Stimulated activated CD4-positive, alpha-beta T cell treated with anti-CD3 and anti-CD28 coated beads, Interleukin-2, amount 100 ng/mL, for 4 hours (primary cell): ENCODE data around the gene TSR1.

Source experiments
- DNase-seq: peaks from one replicate; pipeline ENCODE4 v3.0.0-alpha.2; 2020; ENCODE audit warnings: low read depth

Gene TSR1

DNA sequence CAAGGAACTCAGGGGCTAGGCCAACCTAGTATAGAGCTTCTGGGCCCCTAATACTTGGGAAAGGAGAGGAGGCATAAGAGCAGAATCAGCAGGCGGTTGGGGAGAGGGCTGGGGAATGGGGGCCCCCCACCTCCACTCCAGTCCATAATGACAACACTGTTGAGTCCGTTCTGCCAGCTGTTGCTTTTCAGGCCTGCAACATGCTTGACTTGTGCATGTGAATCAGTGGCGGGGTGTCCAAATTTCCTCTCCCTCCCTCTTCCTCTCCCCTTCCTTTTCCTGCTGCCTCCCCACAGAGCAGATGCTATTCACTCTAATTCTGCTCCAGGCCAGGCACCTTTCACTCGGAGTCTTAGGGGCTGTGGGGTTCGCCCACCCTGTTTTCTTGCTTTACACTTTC lies 32.8 kb upstream of the TSR1 start:
- DNase-seq = no peak

DNA sequence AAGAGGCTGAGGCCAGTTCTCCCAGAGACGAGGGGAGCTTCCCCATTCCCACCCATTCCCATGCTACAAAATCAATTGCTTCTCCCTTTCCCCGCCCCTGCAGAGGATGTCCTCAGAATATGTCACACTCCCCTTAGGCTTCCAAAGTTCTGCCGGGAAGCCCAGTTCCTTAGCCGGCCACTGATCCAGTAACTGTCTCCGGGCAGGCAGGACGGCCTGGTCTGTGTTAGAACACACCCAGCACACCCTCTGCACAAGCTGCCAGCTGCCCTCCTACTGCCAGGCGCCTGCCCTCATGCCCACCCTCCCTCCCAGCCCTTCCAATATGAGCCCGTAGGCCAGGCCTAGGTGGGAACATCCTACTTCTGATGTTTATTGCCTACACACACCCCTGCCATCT lies 32.1 kb upstream of the TSR1 start:
- no peak for DNase-seq

GRCh38 chr17:2366747-2367494 lies 30.7 kb upstream of the TSR1 start:
- no peak for DNase-seq

- DNase-seq = no peak
Measured at GRCh38 chr17:2365132-2365531, 28.9 kb upstream of the TSR1 start.

GRCh38 chr17:2364763-2365116 lies 28.5 kb upstream of the TSR1 start:
- DNase-seq = no peak

DNA sequence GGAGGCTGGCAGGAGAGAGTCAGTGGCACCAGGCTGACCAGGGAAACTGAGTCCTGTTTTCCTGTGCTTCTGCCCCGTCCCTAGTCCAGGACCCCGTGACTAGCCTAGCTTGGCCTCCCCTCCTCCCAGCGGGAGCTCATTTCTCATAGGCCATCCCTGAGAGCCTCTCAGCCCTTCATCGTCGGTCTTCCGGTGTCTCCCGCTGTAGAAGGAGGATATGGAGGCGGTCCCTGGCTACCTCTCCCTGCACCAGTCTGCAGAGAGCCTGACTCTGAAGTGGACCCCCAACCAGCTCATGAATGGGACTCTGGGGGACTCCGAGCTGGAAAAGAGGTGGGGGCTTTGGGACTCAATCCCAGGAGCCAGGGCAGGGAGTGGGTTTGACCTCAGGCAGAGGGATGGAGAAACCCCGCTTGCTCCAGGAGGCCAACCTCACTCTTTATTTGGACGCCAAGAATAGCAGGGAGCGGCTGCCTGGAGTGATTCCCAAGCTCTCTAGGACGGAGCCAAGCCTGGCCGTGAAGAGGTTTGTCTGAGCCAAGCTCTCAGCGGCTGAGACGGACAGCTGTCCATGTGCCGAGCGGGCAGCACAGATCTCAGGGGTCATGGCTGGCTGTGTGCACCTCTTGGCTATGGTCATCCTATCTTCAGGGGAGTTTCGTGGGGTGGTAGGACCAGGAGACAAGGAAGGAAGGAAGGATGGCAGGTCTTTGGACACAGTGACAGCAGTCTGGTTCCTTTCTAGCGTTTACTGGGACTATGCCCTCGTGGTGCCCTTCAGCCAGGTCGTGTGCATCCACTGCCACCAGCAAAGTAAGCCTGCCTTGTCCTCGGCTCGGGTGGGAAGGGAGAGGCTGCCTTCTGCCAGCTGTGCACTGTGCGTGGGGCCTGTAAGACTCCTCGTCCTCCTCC lies 27.9 kb upstream of the TSR1 start:
- no peak for DNase-seq

GRCh38 chr17:2363318-2363717 lies 27.1 kb upstream of the TSR1 start:
- DNase-seq = no peak

DNA sequence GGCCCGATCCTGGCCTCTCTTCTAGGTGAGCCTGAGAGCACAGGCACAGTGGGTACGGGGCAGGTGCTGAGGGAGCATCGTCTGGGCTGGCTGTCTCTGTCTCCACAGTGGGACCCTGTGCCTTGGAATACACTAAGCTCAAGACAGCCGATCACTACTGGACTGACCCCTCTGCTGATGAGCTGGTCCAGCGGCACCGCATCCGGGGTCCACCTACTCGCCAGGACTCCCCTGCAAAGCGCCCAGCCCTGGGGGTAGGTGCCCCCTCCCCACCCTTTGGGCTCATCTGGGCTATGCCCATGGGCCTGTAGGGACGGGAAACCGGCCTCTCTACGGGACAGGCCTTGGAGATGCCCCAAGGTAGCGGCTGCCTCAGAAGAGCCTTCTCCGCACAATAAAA lies 26.6 kb upstream of the TSR1 start:
- DNase-seq = no peak

DNA sequence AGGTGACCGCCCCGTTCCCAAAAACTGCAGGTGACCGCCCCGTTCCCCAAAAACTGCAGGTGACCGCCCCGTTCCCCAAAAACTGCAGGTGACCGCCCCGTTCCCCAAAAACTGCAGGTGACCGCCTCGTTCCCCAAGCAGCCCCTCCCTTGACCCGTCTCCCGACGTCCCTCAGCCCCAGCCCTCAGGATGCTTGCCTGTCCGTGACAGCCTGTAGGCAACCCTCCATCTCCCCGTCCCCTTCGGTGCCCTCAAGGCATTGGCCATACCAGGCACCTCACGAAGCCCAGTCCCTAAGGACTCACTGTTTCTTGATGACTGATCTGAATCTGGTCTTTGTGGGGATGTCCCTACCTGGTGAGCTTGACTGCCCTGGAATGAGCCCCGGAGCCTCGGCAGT lies 26.2 kb upstream of the TSR1 start:
- DNase-seq = no peak

GRCh38 chr17:2362016-2362415 lies 25.8 kb upstream of the TSR1 start:
- no peak for DNase-seq

GRCh38 chr17:2361010-2361760 lies 24.9 kb upstream of the TSR1 start:
- no peak for DNase-seq

GRCh38 chr17:2357931-2358434 lies 21.7 kb upstream of the TSR1 start:
- DNase-seq = no peak

GRCh38 chr17:2357237-2357636 lies 21.0 kb upstream of the TSR1 start:
- DNase-seq = no peak

- no peak for DNase-seq
Measured at GRCh38 chr17:2354311-2354710, 18.1 kb upstream of the TSR1 start.

DNA sequence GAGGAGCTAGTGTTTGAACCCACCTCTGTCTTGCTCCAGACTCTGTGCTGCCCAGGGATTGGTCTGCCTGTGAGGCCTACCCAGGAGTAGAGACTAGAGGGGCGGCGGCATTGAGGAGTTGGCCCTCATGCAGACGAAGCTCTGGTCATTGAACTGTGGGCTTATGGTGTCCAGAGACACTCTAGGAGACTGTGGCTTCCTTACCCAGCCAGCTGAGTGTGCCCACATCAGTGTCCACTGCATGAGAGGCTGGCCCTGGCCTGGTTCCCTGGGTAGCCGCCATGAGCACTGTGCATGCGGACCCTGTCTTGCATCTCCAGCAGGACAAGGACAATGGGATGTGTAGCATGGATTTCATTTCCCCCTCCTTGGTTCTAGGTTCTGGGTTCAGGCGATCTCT lies 15.0 kb upstream of the TSR1 start:
- DNase-seq = no peak

DNA sequence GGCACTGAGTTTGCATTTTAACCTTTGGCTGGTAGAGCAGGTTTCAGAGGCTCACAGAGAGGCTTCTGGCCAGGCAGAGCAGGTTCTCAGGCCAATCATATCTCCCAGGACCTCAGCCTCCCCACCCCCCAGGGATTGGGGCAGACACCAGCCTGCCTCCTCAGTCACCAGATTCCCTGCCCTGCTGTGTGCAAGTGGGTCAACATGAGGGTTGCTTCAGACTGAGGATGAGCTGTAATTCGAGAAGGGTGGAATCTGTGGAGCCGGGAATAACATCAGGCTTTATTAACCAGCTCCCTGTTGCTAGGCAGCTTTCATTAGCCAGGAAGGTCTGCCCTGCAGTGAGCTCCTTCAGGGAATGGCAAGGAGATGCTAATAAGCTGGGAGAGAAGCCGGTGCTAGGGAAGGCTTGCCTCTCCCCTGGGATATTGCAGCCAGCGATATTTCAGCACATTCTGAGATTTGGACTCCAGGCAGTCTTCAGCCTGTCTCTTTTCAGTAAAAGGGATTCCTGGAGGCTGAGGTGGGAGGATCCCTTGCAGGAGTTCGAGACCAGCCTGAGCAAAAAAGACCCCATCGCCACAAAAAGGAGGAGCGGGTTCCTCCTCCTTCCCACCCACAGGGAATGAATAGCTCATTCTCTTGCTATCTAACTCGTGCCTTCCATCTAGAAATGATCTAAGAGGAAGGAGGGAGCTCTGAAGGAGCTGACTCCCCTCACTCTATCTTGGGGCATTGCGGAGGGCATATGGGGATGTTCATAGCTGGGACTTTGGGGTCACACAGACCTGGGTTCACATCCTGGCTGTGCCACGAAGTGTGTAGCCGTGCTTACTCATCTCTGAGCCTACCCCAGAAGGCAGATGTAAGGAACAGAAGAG lies 11.8 kb upstream of the TSR1 start:
- DNase-seq = no peak

DNA sequence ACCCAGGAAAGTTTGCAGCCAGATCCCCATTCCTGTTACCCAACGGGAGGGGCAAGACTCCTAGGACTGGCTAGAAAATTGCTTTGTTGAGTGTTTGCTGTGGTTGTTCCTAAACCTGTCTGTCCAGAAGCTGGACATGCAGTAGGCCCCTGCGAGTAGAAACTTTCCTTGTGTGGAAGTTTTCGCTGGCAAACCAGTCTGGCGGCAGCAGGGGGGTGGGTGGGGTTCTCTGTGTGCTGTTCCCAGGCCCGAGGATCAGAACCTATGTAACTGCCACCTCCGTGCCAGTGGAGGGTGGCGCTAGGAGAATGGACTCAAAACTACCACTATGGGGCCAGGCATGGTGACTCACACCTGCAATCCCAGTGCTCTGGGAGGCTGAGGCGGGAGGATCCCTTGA lies 10.2 kb upstream of the TSR1 start:
- no peak for DNase-seq

- DNase-seq = no peak
Measured at GRCh38 chr17:2344528-2344927, 8.3 kb upstream of the TSR1 start.

- no peak for DNase-seq
Measured at GRCh38 chr17:2343421-2343820, 7.2 kb upstream of the TSR1 start.

- DNase-seq = no peak
Measured at GRCh38 chr17:2338315-2338657, 2.0 kb upstream of the TSR1 start.

GRCh38 chr17:2337544-2338314 lies 1.5 kb upstream of the TSR1 start:
- DNase-seq = no peak
